Erythroblast (primary cell): ENCODE data around the gene OSM.

Experiments
- GATA1 ChIP-seq: IDR thresholded peaks from 2 replicates; pipeline ENCODE4 v1.6.1; 2011; ENCODE audit warnings: low read depth, mild to moderate bottlenecking, control low read depth, low read length, moderate library complexity
- POLR2A ChIP-seq: IDR thresholded peaks from 2 replicates; pipeline ENCODE4 v1.6.1; 2011; ENCODE audit warnings: mild to moderate bottlenecking, low read length

DNA sequence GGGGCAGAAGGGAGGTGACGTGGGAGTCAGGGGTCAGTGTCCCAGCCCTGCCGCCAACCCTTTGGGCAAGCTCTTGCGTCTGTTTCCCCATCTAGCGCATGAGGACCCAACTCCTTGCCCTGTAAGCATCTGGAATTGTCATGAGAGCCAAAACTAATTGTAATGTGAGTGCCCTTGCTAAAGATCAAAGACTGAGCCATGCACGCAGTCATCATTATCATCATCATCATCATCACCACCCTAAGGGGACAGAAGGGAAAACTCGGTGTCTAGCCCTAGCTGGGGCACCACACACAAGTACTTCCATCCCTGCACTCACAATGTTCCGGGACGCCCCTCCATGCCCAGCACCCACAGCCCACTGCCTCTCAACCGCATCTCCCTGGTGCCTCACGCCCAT lies 22.6 kb downstream of the OSM start:
- no peak for TF ChIP-seq POLR2A
- no peak for TF ChIP-seq GATA1
